Adrenal gland (tissue), 5 donors: Measurements from ENCODE around the gene CTSL.

Experiments
- CTCF ChIP-seq, 6 experiments: fragments of 450-650 bp in 4 of 6; fragments of 200-600 bp in 2 of 6; sonication (generic) in 1 of 6; IDR thresholded peaks; 1 replicate in 5 of 6; 2 replicates in 1 of 6; pipeline versions ENCODE4 v1.5.1 to v1.8.0; 2016 to 2021; ENCODE audit warnings: antibody characterized with exemption in 6 of 6, mild to moderate bottlenecking in 2 of 6, moderate library complexity in 1 of 6
- POLR2A ChIP-seq, 2 donors: fragments of 450-650 bp; IDR thresholded peaks; one replicate each; pipeline ENCODE4 v1.6.1; 2017; ENCODE audit warnings: antibody characterized with exemption in 2 of 2, mild to moderate bottlenecking in 2 of 2, moderate library complexity in 1 of 2
- donor health status: DM: no; HTN: no; CAD: no.

- TF ChIP-seq POLR2A (IDR thresholded peaks at IDR 0.05) (no peak), CTCF (IDR thresholded peaks at IDR 0.05) (no peak)
Measured at GRCh38 chr9:87702921-87703320, 23.0 kb upstream of the CTSL start.
